HG03378 (cell line): ENCODE results near the gene OR4C46.
"Not testable (repeated sequence)": the region's sequence is repeated elsewhere in the genome, so short reads cannot be mapped to it uniquely, and the experiment has no call there.

ENCODE experiments used
- ATAC-seq: cut with Tn5 transposase; IDR thresholded peaks from one replicate; pipeline ENCODE4 v1.9.1; 2021; ENCODE audit warnings: mild to moderate bottlenecking, moderate library complexity; ENCODE audit not compliant: unreplicated experiment

OR4C46 gene

DNA sequence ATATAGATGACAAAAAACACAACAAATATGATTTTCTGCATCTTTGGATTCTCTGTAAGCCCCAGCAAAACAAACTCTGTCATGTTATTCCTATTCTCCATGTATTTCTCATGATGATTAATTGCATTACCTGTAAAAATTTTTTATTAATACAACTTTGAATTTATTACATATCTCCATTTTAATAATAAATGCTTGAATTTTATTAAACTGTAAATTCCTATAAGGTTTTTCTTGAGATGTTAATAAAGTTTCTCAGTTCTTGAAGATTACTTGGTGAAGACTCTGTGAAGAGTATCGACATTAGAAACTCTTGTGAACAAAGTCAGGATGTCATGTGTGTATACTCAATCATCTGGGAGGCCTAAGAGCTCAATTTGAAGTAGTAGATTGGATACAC, at the start of gene OR4C46:
Gene OR4C46, minus strand, starts transcription at position 101 of the 400 bp plus-strand sequence. Its CDS starts 0 bp downstream, at position 101.
- no peak for ATAC-seq

DNA sequence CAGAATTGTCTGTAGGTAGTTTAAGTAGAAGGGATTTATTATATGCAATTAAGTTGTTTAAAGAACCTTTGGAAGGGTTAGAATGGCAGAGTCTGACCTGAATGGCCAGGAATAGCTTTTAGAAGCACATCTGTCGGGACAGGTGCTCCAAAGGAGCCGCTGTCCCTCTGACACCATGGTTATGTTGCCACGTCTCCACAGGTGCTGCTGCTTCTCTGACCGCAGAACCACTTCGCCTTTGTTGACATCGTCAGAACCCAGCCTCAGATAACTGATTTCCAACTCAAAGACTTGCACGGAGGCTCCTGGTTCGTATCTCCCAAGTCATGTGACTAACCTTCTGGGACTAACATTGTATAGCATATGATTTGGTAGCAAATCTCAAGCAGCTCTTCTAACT, 41.8 kb upstream of the OR4C46 start:
- not testable (repeated sequence) for ATAC-seq

DNA sequence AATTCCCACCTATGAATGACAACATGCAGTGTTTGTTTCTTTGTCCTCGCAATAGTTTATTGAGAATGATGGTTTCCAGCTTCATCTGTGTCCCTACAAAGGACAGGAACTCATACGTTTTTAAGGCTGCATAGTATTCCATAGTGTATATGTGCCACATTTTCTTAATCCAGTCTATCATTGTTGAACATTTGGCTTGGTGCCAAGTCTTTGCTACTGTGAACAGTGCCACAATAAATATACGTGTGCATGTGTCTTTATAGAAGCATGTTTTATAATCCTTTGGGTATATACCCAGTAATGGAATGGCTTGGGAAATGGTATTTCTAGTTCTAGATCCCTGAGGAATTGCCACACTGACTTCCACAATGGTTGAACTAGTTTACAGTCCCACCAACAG, 42.4 kb downstream of the OR4C46 start:
- ATAC-seq, result not testable (repeated sequence)

DNA sequence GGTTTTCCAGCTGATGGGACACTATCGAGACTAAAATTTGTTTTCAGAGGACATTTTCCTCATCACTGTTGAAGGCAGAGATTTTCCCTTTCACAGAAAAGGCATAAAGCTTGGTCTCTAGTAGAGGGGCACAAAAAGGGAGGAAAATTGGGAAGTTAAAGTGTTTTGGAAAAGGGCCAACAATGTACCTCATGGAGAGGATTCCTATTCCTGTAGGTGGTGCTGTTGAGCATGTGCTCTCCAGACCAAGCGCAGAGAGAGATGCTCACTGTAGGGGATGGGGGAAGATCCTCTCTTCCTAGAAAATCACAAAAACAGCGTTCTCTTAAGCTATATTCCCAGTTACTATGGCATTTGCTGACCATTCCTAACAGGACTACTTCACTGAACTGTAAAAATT, 44.9 kb downstream of the OR4C46 start:
- no peak for ATAC-seq

DNA sequence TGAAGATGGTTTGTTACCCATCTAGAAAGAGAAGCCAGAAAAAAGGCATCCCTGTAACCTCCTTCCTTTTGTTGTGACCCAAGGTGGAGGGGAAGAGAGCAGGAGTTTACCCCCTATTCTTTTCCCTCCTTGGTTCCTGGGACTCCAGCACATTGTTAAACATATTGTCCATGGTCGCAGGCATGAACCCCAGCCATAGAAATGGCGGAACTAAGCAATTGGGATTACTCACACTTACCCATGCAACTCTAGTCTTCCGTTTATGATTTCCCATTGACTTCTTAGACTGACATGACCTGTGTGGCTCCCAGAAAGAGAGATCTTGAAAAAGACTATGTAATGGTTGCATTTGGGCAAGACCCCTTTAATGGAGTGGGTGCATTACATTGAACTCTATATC, 45.4 kb downstream of the OR4C46 start:
- ATAC-seq, result no peak
